Peyer's patch (tissue), 4 donors: ENCODE measurements around the gene DEFB132.

Experiments
- POLR2A ChIP-seq, 2 donors: fragments of 450-650 bp; IDR thresholded peaks; one replicate each; pipeline ENCODE4 v1.5.1; 2017; ENCODE audit warnings: antibody characterized with exemption in 2 of 2, mild to moderate bottlenecking in 2 of 2, moderate library complexity in 2 of 2
- TF ChIP-seq, protein P1 (sequence below), 6 experiments: fragments of 450-650 bp in 4 of 6; fragments of 200-600 bp in 2 of 6; sonication (generic) in 1 of 6; IDR thresholded peaks; one replicate each; pipeline ENCODE4 v1.5.1; 2017 to 2019; ENCODE audit warnings: antibody characterized with exemption in 6 of 6, mild to moderate bottlenecking in 3 of 6, moderate library complexity in 1 of 6

DNA sequence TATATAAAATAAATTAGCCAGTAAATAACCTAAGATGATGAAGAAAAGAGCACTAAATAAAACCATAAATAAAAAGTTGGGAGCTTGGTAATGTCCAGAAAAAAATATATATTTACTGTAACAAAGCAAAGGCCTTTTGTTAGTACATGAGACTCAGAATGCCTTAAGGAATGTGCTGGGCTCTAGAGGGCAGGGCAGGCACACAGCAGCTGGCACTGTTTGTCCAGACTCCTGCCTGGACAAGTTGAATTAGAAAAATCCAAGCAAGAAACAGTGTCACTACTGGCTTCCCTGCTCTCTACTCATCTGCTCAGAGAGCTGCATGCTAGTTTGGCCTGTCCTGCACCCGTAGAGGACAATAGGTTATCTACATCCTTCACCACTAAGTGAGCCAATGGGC, 21.6 kb upstream of the DEFB132 start:
- TF ChIP-seq, protein P1, sequence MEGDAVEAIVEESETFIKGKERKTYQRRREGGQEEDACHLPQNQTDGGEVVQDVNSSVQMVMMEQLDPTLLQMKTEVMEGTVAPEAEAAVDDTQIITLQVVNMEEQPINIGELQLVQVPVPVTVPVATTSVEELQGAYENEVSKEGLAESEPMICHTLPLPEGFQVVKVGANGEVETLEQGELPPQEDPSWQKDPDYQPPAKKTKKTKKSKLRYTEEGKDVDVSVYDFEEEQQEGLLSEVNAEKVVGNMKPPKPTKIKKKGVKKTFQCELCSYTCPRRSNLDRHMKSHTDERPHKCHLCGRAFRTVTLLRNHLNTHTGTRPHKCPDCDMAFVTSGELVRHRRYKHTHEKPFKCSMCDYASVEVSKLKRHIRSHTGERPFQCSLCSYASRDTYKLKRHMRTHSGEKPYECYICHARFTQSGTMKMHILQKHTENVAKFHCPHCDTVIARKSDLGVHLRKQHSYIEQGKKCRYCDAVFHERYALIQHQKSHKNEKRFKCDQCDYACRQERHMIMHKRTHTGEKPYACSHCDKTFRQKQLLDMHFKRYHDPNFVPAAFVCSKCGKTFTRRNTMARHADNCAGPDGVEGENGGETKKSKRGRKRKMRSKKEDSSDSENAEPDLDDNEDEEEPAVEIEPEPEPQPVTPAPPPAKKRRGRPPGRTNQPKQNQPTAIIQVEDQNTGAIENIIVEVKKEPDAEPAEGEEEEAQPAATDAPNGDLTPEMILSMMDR (IDR thresholded peaks at IDR 0.05), result no peak
- TF ChIP-seq POLR2A (IDR thresholded peaks at IDR 0.05), result no peak
